ENCODE results near the gene A2M. TPM values are rescaled to one million over a fixed set of nuclear protein-coding genes. Genes with fewer than 3 reads are reported as not detected.

Gene A2M
- total RNA-seq, 2 donors from 2014 or later: 0.66 TPM; not detected in 1

- H3K27me3 ChIP-seq (ENCODE audit: control insufficient read depth, insufficient read depth, low read length, poor library complexity, severe bottlenecking): peaks cover 14% of the 10 kb centered on the region
- no peak overlapping the region for H3K4me3 Mint-ChIP-seq
- no peak overlapping the region for H3K4me3 ChIP-seq (ENCODE audit: low read length)
- no peaks in the 10 kb centered on the region for H3K4me1 ChIP-seq (ENCODE audit: control insufficient read depth, insufficient read depth, low read length)
- H3K36me3 Mint-ChIP-seq (ENCODE audit: low read depth): no peaks in the 10 kb centered on the region
- DNase-seq: no peak
- no peak overlapping the region for H3K27ac Mint-ChIP-seq
- 92 to 100% methylated on average over 4 of the region's 4 CpGs for WGBS, 2 experiments (ENCODE audit: insufficient coverage in 1 of 2, insufficient read length in 1 of 2)
- peaks cover 8% of the 10 kb centered on the region for H3K9me3 ChIP-seq (ENCODE audit: control insufficient read depth, low read length)
- no peak overlapping the region for H3K9ac ChIP-seq (ENCODE audit: extremely low read depth, low read length, poor library complexity, severe bottlenecking)
- TF ChIP-seq, protein P1, sequence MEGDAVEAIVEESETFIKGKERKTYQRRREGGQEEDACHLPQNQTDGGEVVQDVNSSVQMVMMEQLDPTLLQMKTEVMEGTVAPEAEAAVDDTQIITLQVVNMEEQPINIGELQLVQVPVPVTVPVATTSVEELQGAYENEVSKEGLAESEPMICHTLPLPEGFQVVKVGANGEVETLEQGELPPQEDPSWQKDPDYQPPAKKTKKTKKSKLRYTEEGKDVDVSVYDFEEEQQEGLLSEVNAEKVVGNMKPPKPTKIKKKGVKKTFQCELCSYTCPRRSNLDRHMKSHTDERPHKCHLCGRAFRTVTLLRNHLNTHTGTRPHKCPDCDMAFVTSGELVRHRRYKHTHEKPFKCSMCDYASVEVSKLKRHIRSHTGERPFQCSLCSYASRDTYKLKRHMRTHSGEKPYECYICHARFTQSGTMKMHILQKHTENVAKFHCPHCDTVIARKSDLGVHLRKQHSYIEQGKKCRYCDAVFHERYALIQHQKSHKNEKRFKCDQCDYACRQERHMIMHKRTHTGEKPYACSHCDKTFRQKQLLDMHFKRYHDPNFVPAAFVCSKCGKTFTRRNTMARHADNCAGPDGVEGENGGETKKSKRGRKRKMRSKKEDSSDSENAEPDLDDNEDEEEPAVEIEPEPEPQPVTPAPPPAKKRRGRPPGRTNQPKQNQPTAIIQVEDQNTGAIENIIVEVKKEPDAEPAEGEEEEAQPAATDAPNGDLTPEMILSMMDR (conservative IDR thresholded peaks at IDR 0.05): no peak
- no peaks in the 10 kb centered on the region for H3K9me3 Mint-ChIP-seq
- H3K27ac ChIP-seq (ENCODE audit: low read depth, low read length): no peak overlapping the region
- peaks cover 8% of the 10 kb centered on the region for H3K27me3 Mint-ChIP-seq (ENCODE audit: insufficient read depth)
- no peaks in the 10 kb centered on the region for H3K36me3 ChIP-seq (ENCODE audit: control insufficient read depth, insufficient read depth, low read length)
- peaks cover 12% of the 10 kb centered on the region for H3K4me1 Mint-ChIP-seq
These were observed 47.1 kb downstream of the A2M start for GRCh38 chr12:9068600-9068999.

- peaks cover 8% of the 10 kb centered on the region for H3K9me3 ChIP-seq (ENCODE audit: control insufficient read depth, low read length)
- H3K27ac ChIP-seq (ENCODE audit: low read depth, low read length): no peak overlapping the region
- 79% methylated on average over 1 of the region's 1 CpG; no CpG with 5 or more reads in 1 of the 2 experiments for WGBS, 2 experiments (ENCODE audit: insufficient coverage in 1 of 2, insufficient read length in 1 of 2)
- H3K4me1 ChIP-seq (ENCODE audit: control insufficient read depth, insufficient read depth, low read length): no peaks in the 10 kb centered on the region
- H3K27me3 ChIP-seq (ENCODE audit: control insufficient read depth, insufficient read depth, low read length, poor library complexity, severe bottlenecking): peaks cover 14% of the 10 kb centered on the region
- H3K4me3 ChIP-seq (ENCODE audit: low read length): no peak overlapping the region
- TF ChIP-seq, protein P1 (conservative IDR thresholded peaks at IDR 0.05): no peak
- DNase-seq: no peak
- Mint-ChIP-seq H3K4me3 (no peak overlapping the region), H3K9me3 (no peaks in the 10 kb centered on the region), H3K27ac (no peak overlapping the region), H3K4me1 (peaks cover 15% of the 10 kb centered on the region), H3K27me3 (ENCODE audit: insufficient read depth) (peaks cover 8% of the 10 kb centered on the region), H3K36me3 (ENCODE audit: low read depth) (no peaks in the 10 kb centered on the region)
- no peaks in the 10 kb centered on the region for H3K36me3 ChIP-seq (ENCODE audit: control insufficient read depth, insufficient read depth, low read length)
- no peak overlapping the region for H3K9ac ChIP-seq (ENCODE audit: extremely low read depth, low read length, poor library complexity, severe bottlenecking)
These were observed 47.6 kb downstream of the A2M start for GRCh38 chr12:9068086-9068485.

GRCh38 chr12:9066755-9067423, 48.8 kb downstream of the A2M start:
- Mint-ChIP-seq H3K4me3 (no peak overlapping the region), H3K27ac (no peak overlapping the region), H3K36me3 (ENCODE audit: low read depth) (no peaks in the 10 kb centered on the region), H3K4me1 (peaks cover 15% of the 10 kb centered on the region), H3K27me3 (ENCODE audit: insufficient read depth) (peaks cover 7% of the 10 kb centered on the region), H3K9me3 (no peaks in the 10 kb centered on the region)
- Histone ChIP-seq H3K4me1 (ENCODE audit: control insufficient read depth, insufficient read depth, low read length) (no peaks in the 10 kb centered on the region), H3K9ac (ENCODE audit: extremely low read depth, low read length, poor library complexity, severe bottlenecking) (no peak overlapping the region), H3K36me3 (ENCODE audit: control insufficient read depth, insufficient read depth, low read length) (no peaks in the 10 kb centered on the region), H3K27me3 (ENCODE audit: control insufficient read depth, insufficient read depth, low read length, poor library complexity, severe bottlenecking) (peaks cover 6% of the 10 kb centered on the region), H3K27ac (ENCODE audit: low read depth, low read length) (no peak overlapping the region), H3K4me3 (ENCODE audit: low read length) (no peak overlapping the region), H3K9me3 (ENCODE audit: control insufficient read depth, low read length) (peaks cover 8% of the 10 kb centered on the region)
- WGBS, 2 experiments (ENCODE audit: insufficient coverage in 1 of 2, insufficient read length in 1 of 2): 84 to 100% methylated on average over 2 of the region's 3 CpGs
- TF ChIP-seq, protein P1 (conservative IDR thresholded peaks at IDR 0.05): no peak
- DNase-seq: no peak

Data from endodermal cell (in vitro differentiated cells).